Measurements from ENCODE around the gene LRMDA. TPM values are rescaled to one million over a fixed set of nuclear protein-coding genes. Genes with fewer than 3 reads are reported as not detected.

The LRMDA gene
- total and polyA plus RNA-seq, 2 donors (not counting 3 experiments of a cell fraction or from before 2014, with no cell fraction given), result 9.7 to 18.0 TPM

DNA sequence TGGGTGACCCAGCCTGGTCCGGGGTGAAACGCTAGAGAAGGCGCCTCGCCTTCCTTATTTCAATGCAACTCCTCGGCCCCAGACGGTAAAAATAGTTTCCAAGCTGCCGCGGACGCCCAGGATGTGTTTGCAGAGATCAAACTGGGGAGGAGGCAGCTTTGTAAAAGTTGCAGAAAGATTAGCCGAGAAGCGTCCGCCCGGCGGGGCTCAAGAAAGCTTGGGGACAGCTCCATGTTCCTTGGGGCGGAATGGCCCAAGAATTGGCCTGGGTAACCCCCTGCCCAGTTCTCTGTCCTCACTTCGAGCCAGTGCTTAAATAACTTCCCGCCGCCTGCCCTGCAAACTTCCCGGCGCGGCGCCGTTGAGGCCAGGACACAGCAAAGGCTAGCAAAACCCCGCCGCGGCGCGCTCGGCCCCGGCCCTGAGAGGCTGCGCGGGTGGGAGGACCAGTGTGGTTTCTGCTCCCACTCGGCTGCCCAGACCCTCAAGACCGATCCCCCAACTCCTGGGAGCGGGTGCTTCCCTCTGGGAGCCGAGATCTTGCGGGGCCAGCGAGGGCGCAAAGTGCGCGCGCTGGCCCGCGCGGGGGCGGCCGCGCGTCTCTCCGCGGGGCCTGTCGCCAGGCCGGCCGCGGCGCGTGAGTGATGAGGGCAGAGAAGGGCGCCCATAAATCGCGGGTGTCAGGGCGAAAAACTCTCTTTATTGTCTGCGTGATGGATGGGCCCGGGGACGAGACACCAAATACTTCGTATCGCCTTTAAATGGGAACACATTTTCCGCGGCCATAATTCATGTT lies 23.5 kb upstream of the LRMDA start:
- dilution Hi-C loops (cut with MboI; ENCODE audit: extremely low pct_ligation_motif_present, low sequenced_read_pairs), result no loop called here
- Histone ChIP-seq H3K27ac (ENCODE audit: insufficient read depth, low read depth, low read length) (no peak overlapping the region), H3K4me3 (replicated peaks in 1 of 3; ENCODE audit: insufficient read depth in 1 of 3, low read depth in 1 of 3, low read length in 3 of 3) (peak overlapping the region; percentile 13 to 21 (median 15)), H2AFZ (ENCODE audit: low read depth, low read length) (peak overlapping the region; percentile 6), H4K20me1 (replicated peaks; ENCODE audit: control insufficient read depth, extremely low read depth, insufficient read depth, low read length) (no peaks in the 10 kb centered on the region), H3K9me3 (replicated peaks; ENCODE audit: control insufficient read depth, insufficient read depth, low read length) (no peaks in the 10 kb centered on the region), H3K36me3 (ENCODE audit: control insufficient read depth in 2 of 2, extremely low read depth in 1 of 2, insufficient read depth in 2 of 2, low read length in 2 of 2) (no peaks in the 10 kb centered on the region), H3K9me1 (replicated peaks; ENCODE audit: control insufficient read depth, extremely low read depth, insufficient read depth, low read length) (no peaks in the 10 kb centered on the region), H3K27me3 (ENCODE audit: control insufficient read depth in 2 of 2, insufficient read depth in 2 of 2, low read length in 2 of 2) (peaks cover 43 to 79% of the 10 kb centered on the region in 2 experiments), H3K9ac (replicated peaks; ENCODE audit: extremely low read depth, insufficient read depth, low read length) (no peak overlapping the region), H3K4me2 (ENCODE audit: insufficient read depth, low read length) (peak overlapping the region; percentile 74), H3K4me1 (ENCODE audit: control insufficient read depth, extremely low read depth, insufficient read depth, low read length) (peaks cover 4% of the 10 kb centered on the region), H3K79me2 (ENCODE audit: control insufficient read depth, insufficient read depth, low read length) (no peaks in the 10 kb centered on the region)
- BruUV-seq (replicated peaks), result no TSS peak
- ChIA-PET POLR2A (no interaction called here), CTCF (no interaction called here)
- DNase-seq (ENCODE audit: low read depth, low spot score) (no peak), FAIRE-seq (peak; percentile 4)
- intact Hi-C loops (cut with micrococcal nuclease), result no loop called here
- TF ChIP-seq EZH2 (IDR thresholded peaks at IDR 0.05; ENCODE audit: borderline replicate concordance, low read depth, low read length, severe bottlenecking), result peak; percentile 83
- no peak for TF ChIP-seq POLR2A (IDR thresholded peaks at IDR 0.05; ENCODE audit: low read depth, low read length)
- no peak for TF ChIP-seq POLR2AphosphoS5 (IDR thresholded peaks at IDR 0.05; ENCODE audit: insufficient read depth, low read depth, low read length)

DNA sequence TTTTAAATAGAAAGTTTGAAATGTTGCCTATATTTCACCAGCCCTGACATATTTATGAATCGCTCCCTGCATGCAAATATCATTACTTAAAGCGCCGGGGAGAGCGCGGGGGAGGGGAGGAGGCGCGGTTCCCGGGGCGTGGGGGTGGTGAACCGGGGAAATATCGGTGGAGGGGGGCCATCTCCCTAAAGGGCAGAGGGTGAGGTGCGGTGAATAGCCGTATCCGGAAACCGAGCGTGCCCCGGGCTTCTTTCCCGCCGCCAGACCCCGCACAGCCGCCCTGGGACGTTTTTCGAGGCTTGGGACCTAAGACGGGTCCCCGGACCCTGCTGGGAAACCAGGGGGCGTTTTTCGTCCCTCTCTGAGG lies 22.9 kb upstream of the LRMDA start:
- BruUV-seq (replicated peaks), result no TSS peak
- H3K27ac ChIP-seq (ENCODE audit: insufficient read depth, low read depth, low read length), result no peak overlapping the region
- H4K20me1 ChIP-seq (replicated peaks; ENCODE audit: control insufficient read depth, extremely low read depth, insufficient read depth, low read length), result no peaks in the 10 kb centered on the region
- no peak overlapping the region for H2AFZ ChIP-seq (ENCODE audit: low read depth, low read length)
- no peaks in the 10 kb centered on the region for H3K36me3 ChIP-seq (ENCODE audit: control insufficient read depth in 2 of 2, extremely low read depth in 1 of 2, insufficient read depth in 2 of 2, low read length in 2 of 2)
- no peak for FAIRE-seq
- peak overlapping the region; percentile 74 for H3K4me2 ChIP-seq (ENCODE audit: insufficient read depth, low read length)
- no peak overlapping the region for H3K9ac ChIP-seq (replicated peaks; ENCODE audit: extremely low read depth, insufficient read depth, low read length)
- TF ChIP-seq FOS (IDR thresholded peaks at IDR 0.05; ENCODE audit: borderline replicate concordance, insufficient read depth, low read length) (no peak), GATA2 (IDR thresholded peaks at IDR 0.05; ENCODE audit: insufficient read depth, insufficient read length, low read depth, low read length) (no peak), EZH2 (IDR thresholded peaks at IDR 0.05; ENCODE audit: borderline replicate concordance, low read depth, low read length, severe bottlenecking) (peak; percentile 82), POLR2A (IDR thresholded peaks at IDR 0.05; ENCODE audit: low read depth, low read length) (no peak), MYC (IDR thresholded peaks at IDR 0.05; ENCODE audit: low read depth, low read length) (no peak)
- H3K4me3 ChIP-seq (replicated peaks in 1 of 3; ENCODE audit: insufficient read depth in 1 of 3, low read depth in 1 of 3, low read length in 3 of 3), result peak overlapping the region; percentile 13 to 42 (median 21)
- no peaks in the 10 kb centered on the region for H3K9me3 ChIP-seq (replicated peaks; ENCODE audit: control insufficient read depth, insufficient read depth, low read length)
- peaks cover 39 to 76% of the 10 kb centered on the region in 2 experiments for H3K27me3 ChIP-seq (ENCODE audit: control insufficient read depth in 2 of 2, insufficient read depth in 2 of 2, low read length in 2 of 2)
- ChIA-PET CTCF (no interaction called here), POLR2A (no interaction called here)
- peaks cover 4% of the 10 kb centered on the region for H3K4me1 ChIP-seq (ENCODE audit: control insufficient read depth, extremely low read depth, insufficient read depth, low read length)
- no peak for DNase-seq (ENCODE audit: low read depth, low spot score)
- no peaks in the 10 kb centered on the region for H3K9me1 ChIP-seq (replicated peaks; ENCODE audit: control insufficient read depth, extremely low read depth, insufficient read depth, low read length)
- no peaks in the 10 kb centered on the region for H3K79me2 ChIP-seq (ENCODE audit: control insufficient read depth, insufficient read depth, low read length)
- dilution Hi-C loops (cut with MboI; ENCODE audit: extremely low pct_ligation_motif_present, low sequenced_read_pairs), result no loop called here
- intact Hi-C loops (cut with micrococcal nuclease), result no loop called here
